ENCODE measurements around the gene ARHGEF6. TPM values are rescaled to one million over a fixed set of nuclear protein-coding genes. Genes with fewer than 3 reads are reported as not detected.

The ARHGEF6 gene
- total RNA-seq, 4 donors from 2014 or later, result 72.3 to 95.2 (median 72.9) TPM

DNA sequence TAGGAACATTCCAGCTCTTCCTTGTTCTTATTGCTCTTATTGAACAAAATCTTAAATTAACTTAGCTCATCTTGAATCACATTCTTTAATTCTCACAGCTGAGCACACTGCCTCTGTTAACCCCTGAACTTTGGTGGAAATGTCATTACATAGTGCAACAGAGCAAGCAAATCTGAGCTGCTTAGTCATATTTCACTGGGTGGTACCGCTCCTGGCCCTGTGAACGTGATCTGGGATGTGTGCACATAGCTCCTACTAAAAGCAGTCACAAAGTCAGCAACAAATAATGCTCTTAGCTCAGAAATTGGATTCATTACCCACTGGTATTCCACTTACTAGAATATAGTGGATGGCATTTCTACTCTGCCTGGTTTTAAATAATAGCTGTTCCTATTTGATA lies 27.9 kb downstream of the ARHGEF6 start:
- TF ChIP-seq, protein P1, sequence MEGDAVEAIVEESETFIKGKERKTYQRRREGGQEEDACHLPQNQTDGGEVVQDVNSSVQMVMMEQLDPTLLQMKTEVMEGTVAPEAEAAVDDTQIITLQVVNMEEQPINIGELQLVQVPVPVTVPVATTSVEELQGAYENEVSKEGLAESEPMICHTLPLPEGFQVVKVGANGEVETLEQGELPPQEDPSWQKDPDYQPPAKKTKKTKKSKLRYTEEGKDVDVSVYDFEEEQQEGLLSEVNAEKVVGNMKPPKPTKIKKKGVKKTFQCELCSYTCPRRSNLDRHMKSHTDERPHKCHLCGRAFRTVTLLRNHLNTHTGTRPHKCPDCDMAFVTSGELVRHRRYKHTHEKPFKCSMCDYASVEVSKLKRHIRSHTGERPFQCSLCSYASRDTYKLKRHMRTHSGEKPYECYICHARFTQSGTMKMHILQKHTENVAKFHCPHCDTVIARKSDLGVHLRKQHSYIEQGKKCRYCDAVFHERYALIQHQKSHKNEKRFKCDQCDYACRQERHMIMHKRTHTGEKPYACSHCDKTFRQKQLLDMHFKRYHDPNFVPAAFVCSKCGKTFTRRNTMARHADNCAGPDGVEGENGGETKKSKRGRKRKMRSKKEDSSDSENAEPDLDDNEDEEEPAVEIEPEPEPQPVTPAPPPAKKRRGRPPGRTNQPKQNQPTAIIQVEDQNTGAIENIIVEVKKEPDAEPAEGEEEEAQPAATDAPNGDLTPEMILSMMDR (IDR thresholded peaks at IDR 0.05; ENCODE audit: low read depth), result no peak

DNA sequence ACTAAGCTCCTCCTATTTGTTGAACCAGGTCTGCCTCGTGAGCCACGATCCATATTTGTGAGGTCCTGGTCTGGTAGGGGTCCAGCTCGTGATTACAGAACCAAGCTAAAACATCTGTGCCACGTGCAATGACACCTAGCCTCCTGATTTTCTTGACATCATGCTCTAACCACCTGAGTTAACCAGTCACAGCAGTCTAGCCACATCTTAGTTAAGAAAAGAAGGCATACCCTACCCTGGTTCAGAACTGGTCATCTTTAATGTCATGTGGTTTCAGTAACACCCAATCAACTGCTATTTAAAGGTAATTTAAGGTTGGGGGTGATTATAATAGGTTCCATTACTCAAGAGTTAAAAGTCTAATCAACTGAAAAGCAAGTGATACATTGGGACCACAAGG lies 28.4 kb downstream of the ARHGEF6 start:
- TF ChIP-seq, protein P1 (IDR thresholded peaks at IDR 0.05; ENCODE audit: low read depth), result no peak

DNA sequence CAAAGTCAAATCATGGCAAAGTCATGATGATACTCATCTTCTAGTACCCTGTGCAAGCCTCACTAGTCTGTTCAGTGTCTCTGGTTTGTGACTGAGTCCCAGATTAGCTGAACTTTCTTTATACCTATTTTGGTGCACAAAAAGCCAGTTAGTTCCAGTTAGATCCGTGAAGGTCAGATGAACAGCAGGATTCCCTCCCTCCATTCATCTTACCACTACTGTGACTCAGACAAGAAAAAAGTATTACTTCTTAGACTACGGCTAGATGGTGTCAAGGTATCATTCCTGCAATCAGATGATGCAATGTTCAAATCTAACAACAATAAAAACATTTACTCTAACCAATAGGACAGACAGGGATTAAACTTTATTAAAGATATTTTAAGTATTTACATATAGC lies 30.4 kb downstream of the ARHGEF6 start:
- TF ChIP-seq, protein P1 (IDR thresholded peaks at IDR 0.05; ENCODE audit: low read depth), result no peak

DNA sequence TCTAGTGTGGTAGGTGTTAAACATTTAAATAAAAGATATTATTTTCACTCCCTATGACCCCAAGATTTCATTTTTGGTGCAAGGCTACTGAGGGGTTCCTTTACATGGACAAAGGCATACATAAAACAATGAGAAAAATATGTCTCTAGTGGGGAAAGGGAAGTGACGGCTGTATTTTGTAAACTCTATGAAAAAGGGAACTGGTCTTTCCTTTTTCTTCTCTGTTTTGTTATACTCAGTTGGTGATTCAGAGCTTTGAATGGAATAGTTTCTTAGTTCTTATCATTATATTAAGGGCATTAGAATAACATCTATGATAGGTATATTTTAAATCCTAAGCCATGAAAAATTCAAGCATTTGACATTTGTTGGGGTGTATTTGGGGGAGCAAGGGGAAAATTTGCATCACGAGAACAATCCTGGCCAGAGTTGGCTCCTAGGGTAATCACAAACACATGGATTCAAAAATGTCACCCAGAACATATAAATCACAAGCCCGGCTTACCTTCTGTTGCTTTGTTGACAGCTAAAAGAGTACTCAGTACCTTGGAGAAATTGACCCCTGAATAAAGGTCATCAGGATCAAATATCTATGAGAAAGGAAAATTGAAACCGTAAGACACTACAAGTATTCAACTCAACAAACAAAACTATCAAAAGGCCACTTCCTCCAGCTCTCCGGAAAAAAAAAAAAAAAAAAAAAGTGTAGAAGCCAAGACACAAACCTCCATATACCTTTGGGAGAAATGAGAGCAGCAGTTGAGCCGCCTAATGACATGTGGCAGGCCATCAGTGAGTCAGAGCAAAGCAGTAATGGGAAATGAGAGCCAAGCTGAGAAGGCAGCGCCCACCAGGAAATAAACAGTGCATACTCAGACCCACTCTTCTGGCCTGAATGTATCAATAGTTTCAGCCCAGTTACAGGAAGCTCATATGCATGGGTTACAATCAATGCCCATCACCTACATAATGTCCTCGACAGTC lies 33.4 kb downstream of the ARHGEF6 start:
- TF ChIP-seq, protein P1 (IDR thresholded peaks at IDR 0.05; ENCODE audit: low read depth), result no peak

DNA sequence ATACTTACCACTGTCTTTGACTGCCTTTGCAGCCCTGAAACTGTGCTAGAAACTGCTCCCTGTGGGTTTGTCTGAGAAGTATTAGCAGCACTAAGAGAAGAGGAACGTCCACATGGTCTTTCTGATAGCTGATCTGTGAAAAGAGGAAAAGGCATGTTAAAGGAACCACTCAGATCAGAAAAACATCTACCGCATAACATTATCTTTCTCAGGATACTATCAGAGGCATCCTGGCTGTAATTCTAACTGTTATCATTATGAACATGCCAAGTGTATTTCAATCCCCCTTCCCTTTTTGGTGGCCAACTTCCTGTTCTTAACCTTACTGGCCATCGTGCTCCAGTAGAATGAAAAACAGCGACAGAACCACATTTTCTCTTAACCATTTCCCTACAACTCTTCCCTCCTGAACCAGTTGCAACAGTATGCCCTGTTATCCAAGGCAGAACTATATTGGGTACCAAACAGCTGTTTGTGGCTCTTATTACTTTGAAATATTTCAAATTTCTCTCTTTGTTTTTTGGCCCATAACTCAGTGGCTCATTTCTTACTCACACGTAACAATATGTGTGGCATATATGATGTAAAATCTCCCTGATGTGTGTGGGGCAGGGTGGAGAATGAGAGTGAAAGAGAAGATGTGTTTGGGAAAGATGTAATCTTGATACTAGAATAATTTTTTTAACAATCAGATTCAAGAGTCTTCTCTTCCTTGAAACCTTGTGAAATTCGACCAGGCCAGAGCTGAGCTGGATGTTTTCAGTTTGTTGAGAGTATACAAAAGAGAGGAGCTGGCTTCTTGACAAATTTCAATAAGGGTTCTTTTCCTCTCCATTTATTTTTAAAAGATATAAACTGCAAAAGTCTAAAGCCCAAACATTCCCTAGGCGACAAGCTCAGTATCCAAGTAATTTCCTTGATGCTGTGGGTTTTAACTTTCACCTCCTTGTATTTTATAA lies 35.2 kb downstream of the ARHGEF6 start:
- TF ChIP-seq, protein P1 (IDR thresholded peaks at IDR 0.05; ENCODE audit: low read depth), result no peak

DNA sequence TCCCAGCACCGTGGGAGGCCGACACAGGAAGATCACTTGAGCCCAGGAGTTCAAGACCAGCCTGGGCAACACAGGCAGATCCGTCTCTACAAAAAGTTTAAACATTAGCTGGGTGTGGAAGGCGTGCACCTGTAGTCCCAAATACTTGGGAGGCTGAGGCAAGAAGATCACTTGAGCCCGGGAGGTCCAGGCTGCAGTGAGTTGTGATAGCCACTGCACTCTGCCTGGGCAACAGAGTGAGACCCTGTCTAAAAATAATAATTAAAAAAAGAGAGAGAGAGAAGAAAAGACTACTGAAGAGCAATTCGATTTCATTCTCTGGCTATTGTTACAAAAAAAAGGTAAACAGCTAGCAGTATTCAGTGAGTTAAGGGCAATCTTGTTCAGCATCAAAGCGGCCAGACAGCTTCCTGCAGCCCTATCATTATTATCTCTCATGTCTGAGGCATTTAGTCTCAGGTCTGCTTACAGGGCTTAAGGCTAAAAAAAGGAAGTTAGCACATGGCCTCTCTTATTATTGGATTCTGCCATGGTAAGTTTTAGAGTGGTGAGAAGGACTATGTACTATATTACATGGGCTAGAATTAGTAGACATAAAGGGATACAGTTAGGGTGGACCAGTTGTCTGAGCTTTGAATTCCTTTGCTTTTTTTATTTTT lies 37.9 kb downstream of the ARHGEF6 start:
- TF ChIP-seq, protein P1 (IDR thresholded peaks at IDR 0.05; ENCODE audit: low read depth), result no peak

Measured in subcutaneous adipose tissue (tissue), 4 donors.